Cardiac muscle cell (in vitro differentiated cells and primary cell): ENCODE results near the gene OPN3. TPM values are rescaled to one million over a fixed set of nuclear protein-coding genes. Genes with fewer than 3 reads are reported as not detected.
A peak's percentile ranks its signal among the peaks of the same experiment; 100 is the strongest.

Experiments
- DNase-seq, 2 donors: peaks; one replicate each; pipeline versions ENCODE4 v3.0.0 to v3.0.0-alpha.2; 2010 to 2017; ENCODE audit warnings: low read depth in 1 of 2, low spot score in 1 of 2
- H3K27ac ChIP-seq: fragments of 200-600 bp; sonication (generic); 2 replicates; pipeline ENCODE4 v1.5.1; 2016
- H3K27me3 ChIP-seq: fragments of 200-600 bp; sonication (generic); 2 replicates; pipeline ENCODE4 v1.6.0; 2016; ENCODE audit warnings: control low read depth
- H3K36me3 ChIP-seq: fragments of 200-600 bp; sonication (generic); 2 replicates; pipeline ENCODE4 v1.5.1; 2016; ENCODE audit warnings: control low read depth
- H3K4me1 ChIP-seq: fragments of 200-600 bp; sonication (generic); 2 replicates; pipeline ENCODE4 v1.8.1; 2017; ENCODE audit warnings: low read depth, mild to moderate bottlenecking, mixed run types
- H3K4me3 ChIP-seq: fragments of 200-600 bp; sonication (generic); 2 replicates; pipeline ENCODE4 v1.5.1; 2016; ENCODE audit warnings: mild to moderate bottlenecking
- H3K9me3 ChIP-seq: fragments of 200-600 bp; sonication (generic); 2 replicates; pipeline ENCODE4 v1.5.1; 2017; ENCODE audit warnings: low read depth, mild to moderate bottlenecking, control low read depth
- polyA plus RNA-seq: library from polyadenylated mRNA; unstranded; fragments of >200 nt; fragmentation: Nextera tagmentation; extraction: Ambion mirVana; gene quantifications from 2 replicates; pipeline ENCODE4 v1.2.1, GENCODE V29; 2016
- total RNA-seq: library from RNA; depleted of rRNA; stranded (reverse); fragments of >200 nt; gene quantifications from 2 replicates; pipeline ENCODE4 v1.2.3, GENCODE V29; 2016
- TF ChIP-seq, protein P1 (sequence below): IDR thresholded peaks from 2 replicates; pipeline ENCODE4 v1.5.1; 2012; ENCODE audit warnings: low read depth, mild to moderate bottlenecking, low read length

The OPN3 gene
- total and polyA plus RNA-seq, 2 experiments from 2014 or later, result 17.5 to 19.7 TPM

DNA sequence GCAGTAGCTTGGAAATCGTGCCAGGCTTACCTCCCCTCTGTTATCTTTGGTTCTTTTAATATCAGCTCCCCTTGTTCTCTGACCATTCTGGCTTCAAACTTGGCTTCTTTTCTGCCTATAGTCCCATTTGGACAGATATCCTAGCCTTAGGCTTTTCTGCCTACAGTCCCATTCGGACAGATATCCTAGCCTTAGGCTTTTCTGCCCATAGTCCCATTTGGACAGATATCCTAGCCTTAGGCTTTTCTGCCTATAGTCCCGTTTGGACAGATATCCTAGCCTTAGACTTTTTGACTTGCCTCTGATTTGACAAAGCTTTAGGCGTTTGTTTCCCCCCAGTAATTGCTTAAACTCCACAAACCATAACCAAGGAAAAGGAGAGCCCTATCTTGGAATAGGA, 25.6 kb downstream of the OPN3 start:
- no peaks in the 10 kb centered on the region for H3K9me3 ChIP-seq
- H3K27ac ChIP-seq, result no peak overlapping the region
- H3K4me1 ChIP-seq, result no peaks in the 10 kb centered on the region
- no peaks in the 10 kb centered on the region for H3K36me3 ChIP-seq
- H3K4me3 ChIP-seq, result no peak overlapping the region
- TF ChIP-seq, protein P1, sequence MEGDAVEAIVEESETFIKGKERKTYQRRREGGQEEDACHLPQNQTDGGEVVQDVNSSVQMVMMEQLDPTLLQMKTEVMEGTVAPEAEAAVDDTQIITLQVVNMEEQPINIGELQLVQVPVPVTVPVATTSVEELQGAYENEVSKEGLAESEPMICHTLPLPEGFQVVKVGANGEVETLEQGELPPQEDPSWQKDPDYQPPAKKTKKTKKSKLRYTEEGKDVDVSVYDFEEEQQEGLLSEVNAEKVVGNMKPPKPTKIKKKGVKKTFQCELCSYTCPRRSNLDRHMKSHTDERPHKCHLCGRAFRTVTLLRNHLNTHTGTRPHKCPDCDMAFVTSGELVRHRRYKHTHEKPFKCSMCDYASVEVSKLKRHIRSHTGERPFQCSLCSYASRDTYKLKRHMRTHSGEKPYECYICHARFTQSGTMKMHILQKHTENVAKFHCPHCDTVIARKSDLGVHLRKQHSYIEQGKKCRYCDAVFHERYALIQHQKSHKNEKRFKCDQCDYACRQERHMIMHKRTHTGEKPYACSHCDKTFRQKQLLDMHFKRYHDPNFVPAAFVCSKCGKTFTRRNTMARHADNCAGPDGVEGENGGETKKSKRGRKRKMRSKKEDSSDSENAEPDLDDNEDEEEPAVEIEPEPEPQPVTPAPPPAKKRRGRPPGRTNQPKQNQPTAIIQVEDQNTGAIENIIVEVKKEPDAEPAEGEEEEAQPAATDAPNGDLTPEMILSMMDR, result no peak
- H3K27me3 ChIP-seq, result no peaks in the 10 kb centered on the region
- no peak for DNase-seq

DNA sequence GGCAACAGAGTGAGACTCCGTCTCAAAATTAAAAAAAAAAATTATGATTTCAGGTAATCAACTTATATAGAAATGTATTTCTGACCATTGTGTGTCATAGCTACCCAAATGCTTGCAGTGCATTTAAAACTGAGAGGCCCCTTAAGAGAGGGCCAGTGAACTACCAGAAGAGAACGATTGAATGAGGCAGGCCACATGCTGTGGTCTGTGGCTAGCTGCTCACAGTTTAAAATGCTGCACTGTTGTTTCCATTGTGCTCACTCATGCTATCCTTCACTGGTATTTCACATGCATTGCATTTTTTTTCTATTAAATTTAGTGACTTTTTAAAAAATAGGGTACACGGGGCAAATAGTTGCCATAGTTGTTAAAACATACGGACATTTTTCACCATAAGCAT, 26.0 kb downstream of the OPN3 start:
- Histone ChIP-seq H3K27me3 (no peaks in the 10 kb centered on the region), H3K9me3 (no peaks in the 10 kb centered on the region), H3K4me3 (no peak overlapping the region), H3K4me1 (no peaks in the 10 kb centered on the region), H3K27ac (no peak overlapping the region), H3K36me3 (no peaks in the 10 kb centered on the region)
- DNase-seq, result no peak
- TF ChIP-seq, protein P1, result no peak

DNA sequence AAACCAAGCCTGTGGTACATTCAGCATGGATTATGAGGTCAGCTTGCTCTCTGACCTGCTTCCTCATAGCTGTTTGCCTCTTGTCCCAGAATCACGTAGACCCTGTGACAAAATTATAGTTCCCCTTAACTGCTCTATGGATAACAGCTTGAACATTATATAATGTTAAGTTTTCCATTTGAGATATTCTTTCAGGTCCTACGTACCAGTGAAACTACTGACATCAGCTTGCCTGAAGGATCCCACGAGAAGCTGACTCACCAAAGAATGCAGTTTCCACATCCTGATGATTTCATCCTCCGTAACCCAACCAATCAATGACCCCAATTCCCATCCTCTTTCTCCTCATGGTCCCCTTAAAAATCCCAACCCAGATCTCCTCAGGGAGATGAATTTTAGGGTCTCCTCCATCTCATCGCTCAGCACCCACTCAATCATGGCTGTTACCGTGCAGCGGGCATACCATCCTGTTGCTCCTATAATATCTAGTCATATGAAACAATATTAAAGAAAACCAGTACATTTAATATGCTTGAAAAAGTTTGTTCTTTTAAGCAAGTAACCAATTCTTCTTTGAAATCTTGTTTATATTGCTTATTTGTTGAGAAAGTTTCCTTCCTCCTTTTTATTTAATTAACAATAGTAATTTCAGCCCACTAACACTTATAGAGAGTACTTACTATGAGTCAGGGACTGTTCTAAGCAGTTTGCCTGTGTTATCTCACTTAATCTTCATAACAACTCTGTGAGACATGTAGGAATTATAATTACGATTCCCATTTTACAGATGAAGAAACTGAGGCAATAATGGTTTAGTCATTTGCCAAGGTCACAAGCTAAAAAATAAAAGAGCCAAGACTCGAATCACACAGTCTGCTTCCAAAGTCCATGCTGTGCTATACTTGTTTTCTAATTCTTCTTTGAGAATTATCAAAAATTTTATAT, 27.4 kb downstream of the OPN3 start:
- Histone ChIP-seq H3K9me3 (no peaks in the 10 kb centered on the region), H3K4me3 (no peak overlapping the region), H3K36me3 (no peaks in the 10 kb centered on the region), H3K4me1 (no peaks in the 10 kb centered on the region), H3K27me3 (no peaks in the 10 kb centered on the region), H3K27ac (no peak overlapping the region)
- TF ChIP-seq, protein P1, result no peak
- DNase-seq, result peak in 1 of 2 donors; percentile 85

DNA sequence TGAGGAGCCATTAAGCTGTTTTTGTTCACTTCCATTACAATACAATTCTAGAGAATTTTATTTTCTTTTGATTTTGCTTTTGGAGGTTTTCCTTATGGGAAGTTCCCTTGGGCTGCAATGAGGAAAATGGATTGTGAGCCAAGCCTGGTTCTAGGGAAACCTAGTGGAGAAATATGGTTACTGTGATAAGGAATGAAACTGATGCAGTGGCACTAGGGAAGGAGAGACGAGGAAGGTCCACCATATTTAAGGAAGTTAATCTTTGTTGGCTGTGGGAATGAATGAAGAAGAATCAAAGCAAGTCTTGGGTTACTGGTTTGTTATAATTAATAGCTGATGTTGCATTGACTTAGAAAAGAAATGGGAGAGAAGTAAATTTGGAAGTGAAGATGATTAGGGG, 28.4 kb downstream of the OPN3 start:
- Histone ChIP-seq H3K9me3 (no peaks in the 10 kb centered on the region), H3K4me3 (no peak overlapping the region), H3K27me3 (no peaks in the 10 kb centered on the region), H3K4me1 (no peaks in the 10 kb centered on the region), H3K27ac (no peak overlapping the region), H3K36me3 (no peaks in the 10 kb centered on the region)
- TF ChIP-seq, protein P1, result no peak
- no peak for DNase-seq

DNA sequence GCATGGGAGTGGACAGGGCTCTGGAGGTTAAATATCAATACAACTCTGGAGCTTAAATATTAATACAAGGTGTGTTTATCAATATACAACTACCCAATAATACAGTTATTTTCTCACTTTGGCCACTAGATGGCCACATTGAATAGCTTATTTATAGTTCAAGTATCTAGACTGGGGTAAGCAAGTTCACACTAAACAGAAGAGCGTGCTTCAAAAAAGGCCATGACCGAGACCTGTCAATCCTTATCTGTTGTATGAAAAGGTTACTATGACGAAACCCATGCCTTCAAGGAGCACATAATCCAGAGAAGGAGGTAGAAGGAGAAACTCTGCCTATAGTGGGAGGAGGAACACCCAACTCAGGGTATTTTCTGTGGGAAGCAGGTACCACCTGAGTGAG, 29.1 kb downstream of the OPN3 start:
- Histone ChIP-seq H3K36me3 (no peaks in the 10 kb centered on the region), H3K27ac (no peak overlapping the region), H3K4me3 (no peak overlapping the region), H3K27me3 (no peaks in the 10 kb centered on the region), H3K9me3 (no peaks in the 10 kb centered on the region), H3K4me1 (no peaks in the 10 kb centered on the region)
- TF ChIP-seq, protein P1, result peak; percentile 55
- DNase-seq, result peak; percentile 63 to 75
